SHP77 (cell line): ENCODE results near the gene TBXA2R.

ENCODE experiments used
- DNase-seq, 2 experiments: peaks; one replicate each; lab custom pipeline; 2025; lab: John Stamatoyannopoulos, UW

The TBXA2R gene

GRCh38 chr19:3551792-3552095, 54.9 kb downstream of the TBXA2R start:
- DNase-seq, result no peak

GRCh38 chr19:3550947-3551791, 55.5 kb downstream of the TBXA2R start:
- DNase-seq, result no peak

- DNase-seq, result no peak
Measured at GRCh38 chr19:3549816-3550215, 56.9 kb downstream of the TBXA2R start.

GRCh38 chr19:3548606-3549005, 58.1 kb downstream of the TBXA2R start:
- no peak for DNase-seq

GRCh38 chr19:3547767-3548282, 58.9 kb downstream of the TBXA2R start:
- no peak for DNase-seq

- DNase-seq, result peak in 1 of 2 experiments; percentile 18
Measured at GRCh38 chr19:3547301-3547731, 59.4 kb downstream of the TBXA2R start.

GRCh38 chr19:3546119-3546518, 60.6 kb downstream of the TBXA2R start:
- DNase-seq, result no peak

GRCh38 chr19:3545669-3546034, 61.0 kb downstream of the TBXA2R start:
- DNase-seq, result no peak

GRCh38 chr19:3544742-3545668, 61.7 kb downstream of the TBXA2R start:
- DNase-seq, result peak; percentile 12 to 20
